Thoracic aorta (tissue), 2 donors: Measurements from ENCODE around the gene LDHA. TPM values are rescaled to one million over a fixed set of nuclear protein-coding genes. Genes with fewer than 3 reads are reported as not detected.

Experiments
- ATAC-seq: fragments of 150-250 bp; one replicate; pipeline ENCODE4 v1.8.0; 2017; ENCODE audit warnings: low read depth; ENCODE audit not compliant: insufficient number of reproducible peaks, low FRiP score
- DNase-seq: peaks from one replicate; pipeline ENCODE4 v3.0.0-alpha.2; 2020; ENCODE audit warnings: low spot score
- H3K27ac ChIP-seq, 2 donors: fragments of 200-600 bp; sonication (generic); 1 replicate in 1 of 2; 2 replicates in 1 of 2; pipeline ENCODE4 v1.5.1; 2016; ENCODE audit warnings: mild to moderate bottlenecking in 2 of 2, moderate library complexity in 2 of 2
- H3K27me3 ChIP-seq: fragments of 200-600 bp; sonication (generic); replicated peaks from 2 replicates; pipeline ENCODE4 v1.6.0; 2016; ENCODE audit warnings: mild to moderate bottlenecking; ENCODE audit not compliant: insufficient read depth
- H3K36me3 ChIP-seq: fragments of 200-600 bp; sonication (generic); one replicate; pipeline ENCODE4 v1.5.1; 2016
- H3K4me1 ChIP-seq, 2 donors: fragments of 200-600 bp; sonication (generic); 1 replicate in 1 of 2; 2 replicates in 1 of 2; pipeline versions ENCODE4 v1.5.1 to v1.6.0; 2016; ENCODE audit warnings: low read depth in 2 of 2, mild to moderate bottlenecking in 1 of 2; ENCODE audit not compliant: control insufficient read depth in 1 of 2
- H3K4me3 ChIP-seq: fragments of 200-600 bp; sonication (generic); 2 replicates; pipeline ENCODE4 v1.5.1; 2016; ENCODE audit warnings: mild to moderate bottlenecking
- H3K9me3 ChIP-seq: fragments of 200-600 bp; sonication (generic); 2 replicates; pipeline ENCODE4 v1.5.1; 2016
- CTCF ChIP-seq: fragments of 200-600 bp; sonication (generic); IDR thresholded peaks from one replicate; pipeline ENCODE4 v1.5.1; 2019; ENCODE audit warnings: antibody characterized with exemption
- total RNA-seq, 2 donors: library from RNA; depleted of rRNA; stranded (reverse); fragments of >200 nt; gene quantifications; one replicate each; pipeline versions ENCODE4 v1.1.0 to v1.2.3, GENCODE V29; 2016

LDHA gene
- total RNA-seq, 2 donors from 2014 or later = 495 to 814 TPM

GRCh38 chr11:18427240-18427639 lies 32.9 kb downstream of the LDHA start:
- Histone ChIP-seq H3K9me3 (no peaks in the 10 kb centered on the region), H3K4me1 (no peaks in the 10 kb centered on the region), H3K4me3 (no peak overlapping the region), H3K36me3 (no peaks in the 10 kb centered on the region), H3K27ac (no peak overlapping the region), H3K27me3 (no peaks in the 10 kb centered on the region)
- no peak for TF ChIP-seq CTCF
- DNase-seq (no peak), ATAC-seq (no peak)

GRCh38 chr11:18429332-18429731 lies 35.0 kb downstream of the LDHA start:
- no peak for ATAC-seq
- no peak for DNase-seq
- Histone ChIP-seq H3K27me3 (no peaks in the 10 kb centered on the region), H3K9me3 (no peaks in the 10 kb centered on the region), H3K4me1 (no peaks in the 10 kb centered on the region), H3K27ac (no peak overlapping the region), H3K36me3 (no peaks in the 10 kb centered on the region), H3K4me3 (no peak overlapping the region)
- TF ChIP-seq CTCF = no peak

GRCh38 chr11:18438691-18439090 lies 44.3 kb downstream of the LDHA start:
- no peak overlapping the region for H3K4me3 ChIP-seq

GRCh38 chr11:18449251-18449650 lies 54.9 kb downstream of the LDHA start:
- Histone ChIP-seq H3K36me3 (no peaks in the 10 kb centered on the region), H3K9me3 (no peaks in the 10 kb centered on the region), H3K27ac (no peak overlapping the region), H3K4me1 (no peaks in the 10 kb centered on the region), H3K27me3 (no peaks in the 10 kb centered on the region), H3K4me3 (no peak overlapping the region)
- TF ChIP-seq CTCF = no peak
- ATAC-seq (no peak), DNase-seq (no peak)

More at GRCh38 chr11:18438691-18439090, 44.3 kb downstream of the LDHA start:
- TF ChIP-seq CTCF = no peak
- no peaks in the 10 kb centered on the region for H3K9me3 ChIP-seq
- no peak overlapping the region for H3K27ac ChIP-seq
- no peak for ATAC-seq
- no peaks in the 10 kb centered on the region for H3K27me3 ChIP-seq
- H3K36me3 ChIP-seq = no peaks in the 10 kb centered on the region
- H3K4me1 ChIP-seq = no peaks in the 10 kb centered on the region
- DNase-seq = no peak

GRCh38 chr11:18452927-18453326 lies 58.6 kb downstream of the LDHA start:
- H3K36me3 ChIP-seq = no peaks in the 10 kb centered on the region
- H3K4me3 ChIP-seq = no peak overlapping the region
- ATAC-seq (no peak), DNase-seq (no peak)
- H3K27ac ChIP-seq = no peak overlapping the region
- TF ChIP-seq CTCF = no peak
- no peaks in the 10 kb centered on the region for H3K4me1 ChIP-seq
- no peaks in the 10 kb centered on the region for H3K9me3 ChIP-seq
- no peaks in the 10 kb centered on the region for H3K27me3 ChIP-seq
